ENCODE data around the gene MYCBPAP.
A peak's percentile ranks its signal among the peaks of the same experiment; 100 is the strongest.

Gene MYCBPAP

GRCh38 chr17:50542795-50543774 lies 34.8 kb downstream of the MYCBPAP start:
- no peak for DNase-seq (ENCODE audit: low read depth)
- Histone ChIP-seq H3K4me3 (ENCODE audit: low read length) (peak overlapping the region; percentile 84), H3K4me1 (ENCODE audit: control insufficient read depth, insufficient read depth, low read length) (peaks cover 33% of the 10 kb centered on the region), H3K27me3 (replicated peaks; ENCODE audit: control insufficient read depth, insufficient read depth, low read length) (peaks cover 4% of the 10 kb centered on the region), H3K9me3 (ENCODE audit: control insufficient read depth, low read length) (no peaks in the 10 kb centered on the region), H3K36me3 (ENCODE audit: control insufficient read depth, insufficient read depth, low read length, severe bottlenecking) (no peaks in the 10 kb centered on the region), H3K9ac (ENCODE audit: low read length) (peak overlapping the region; percentile 85)

GRCh38 chr17:50544516-50544915 lies 36.3 kb downstream of the MYCBPAP start:
- Histone ChIP-seq H3K4me1 (ENCODE audit: control insufficient read depth, insufficient read depth, low read length) (peaks cover 25% of the 10 kb centered on the region), H3K4me3 (ENCODE audit: low read length) (no peak overlapping the region), H3K36me3 (ENCODE audit: control insufficient read depth, insufficient read depth, low read length, severe bottlenecking) (no peaks in the 10 kb centered on the region), H3K27me3 (replicated peaks; ENCODE audit: control insufficient read depth, insufficient read depth, low read length) (peaks cover 4% of the 10 kb centered on the region), H3K9me3 (ENCODE audit: control insufficient read depth, low read length) (no peaks in the 10 kb centered on the region), H3K9ac (ENCODE audit: low read length) (no peak overlapping the region)
- DNase-seq (ENCODE audit: low read depth), result no peak

- no peak overlapping the region for H3K9ac ChIP-seq (ENCODE audit: low read length)
- H3K36me3 ChIP-seq (ENCODE audit: control insufficient read depth, insufficient read depth, low read length, severe bottlenecking), result no peaks in the 10 kb centered on the region
- DNase-seq (ENCODE audit: low read depth), result no peak
- H3K4me3 ChIP-seq (ENCODE audit: low read length), result no peak overlapping the region
- no peaks in the 10 kb centered on the region for H3K9me3 ChIP-seq (ENCODE audit: control insufficient read depth, low read length)
- peaks cover 25% of the 10 kb centered on the region for H3K4me1 ChIP-seq (ENCODE audit: control insufficient read depth, insufficient read depth, low read length)
- H3K27me3 ChIP-seq (replicated peaks; ENCODE audit: control insufficient read depth, insufficient read depth, low read length), result peaks cover 4% of the 10 kb centered on the region
These were observed 37.1 kb downstream of the MYCBPAP start for GRCh38 chr17:50545311-50545710.

GRCh38 chr17:50546701-50547034 lies 38.4 kb downstream of the MYCBPAP start:
- Histone ChIP-seq H3K27me3 (replicated peaks; ENCODE audit: control insufficient read depth, insufficient read depth, low read length) (peaks cover 4% of the 10 kb centered on the region), H3K4me3 (ENCODE audit: low read length) (no peak overlapping the region), H3K9ac (ENCODE audit: low read length) (peak overlapping the region; percentile 92), H3K9me3 (ENCODE audit: control insufficient read depth, low read length) (no peaks in the 10 kb centered on the region), H3K36me3 (ENCODE audit: control insufficient read depth, insufficient read depth, low read length, severe bottlenecking) (no peaks in the 10 kb centered on the region), H3K4me1 (ENCODE audit: control insufficient read depth, insufficient read depth, low read length) (peaks cover 17% of the 10 kb centered on the region)
- no peak for DNase-seq (ENCODE audit: low read depth)

- Histone ChIP-seq H3K9ac (ENCODE audit: low read length) (peak within 1 kb of the TSS; percentile 92), H3K27me3 (replicated peaks; ENCODE audit: control insufficient read depth, insufficient read depth, low read length) (peaks cover 4% of the 10 kb centered on the region), H3K4me3 (ENCODE audit: low read length) (peak within 1 kb of the TSS; percentile 87), H3K4me1 (ENCODE audit: control insufficient read depth, insufficient read depth, low read length) (peaks cover 15% of the 10 kb centered on the region), H3K9me3 (ENCODE audit: control insufficient read depth, low read length) (no peaks in the 10 kb centered on the region), H3K36me3 (ENCODE audit: control insufficient read depth, insufficient read depth, low read length, severe bottlenecking) (no peaks in the 10 kb centered on the region)
- peak; percentile 97 for DNase-seq (ENCODE audit: low read depth)
These were observed 38.9 kb downstream of the MYCBPAP start, which contains the start of gene SPATA20 for GRCh38 chr17:50547035-50547735. Gene SPATA20, plus strand, starts transcription at chr17:50547174. Its CDS starts 35 bp downstream, at chr17:50547209.

- Histone ChIP-seq H3K27me3 (replicated peaks; ENCODE audit: control insufficient read depth, insufficient read depth, low read length) (peaks cover 4% of the 10 kb centered on the region), H3K9ac (ENCODE audit: low read length) (peak overlapping the region; percentile 92), H3K4me3 (ENCODE audit: low read length) (peak overlapping the region; percentile 87), H3K4me1 (ENCODE audit: control insufficient read depth, insufficient read depth, low read length) (peaks cover 10% of the 10 kb centered on the region), H3K9me3 (ENCODE audit: control insufficient read depth, low read length) (no peaks in the 10 kb centered on the region), H3K36me3 (ENCODE audit: control insufficient read depth, insufficient read depth, low read length, severe bottlenecking) (no peaks in the 10 kb centered on the region)
- no peak for DNase-seq (ENCODE audit: low read depth)
These were observed 39.5 kb downstream of the MYCBPAP start for GRCh38 chr17:50547736-50548083.

GRCh38 chr17:50548831-50549230 lies 40.6 kb downstream of the MYCBPAP start:
- H3K9ac ChIP-seq (ENCODE audit: low read length), result no peak overlapping the region
- H3K36me3 ChIP-seq (ENCODE audit: control insufficient read depth, insufficient read depth, low read length, severe bottlenecking), result no peaks in the 10 kb centered on the region
- peaks cover 6% of the 10 kb centered on the region for H3K4me1 ChIP-seq (ENCODE audit: control insufficient read depth, insufficient read depth, low read length)
- DNase-seq (ENCODE audit: low read depth), result no peak
- H3K27me3 ChIP-seq (replicated peaks; ENCODE audit: control insufficient read depth, insufficient read depth, low read length), result peaks cover 4% of the 10 kb centered on the region
- no peak overlapping the region for H3K4me3 ChIP-seq (ENCODE audit: low read length)
- no peaks in the 10 kb centered on the region for H3K9me3 ChIP-seq (ENCODE audit: control insufficient read depth, low read length)

- Histone ChIP-seq H3K27me3 (replicated peaks; ENCODE audit: control insufficient read depth, insufficient read depth, low read length) (peaks cover 4% of the 10 kb centered on the region), H3K9ac (ENCODE audit: low read length) (no peak overlapping the region), H3K36me3 (ENCODE audit: control insufficient read depth, insufficient read depth, low read length, severe bottlenecking) (no peaks in the 10 kb centered on the region), H3K4me3 (ENCODE audit: low read length) (no peak overlapping the region), H3K4me1 (ENCODE audit: control insufficient read depth, insufficient read depth, low read length) (peaks cover 6% of the 10 kb centered on the region), H3K9me3 (ENCODE audit: control insufficient read depth, low read length) (no peaks in the 10 kb centered on the region)
- DNase-seq (ENCODE audit: low read depth), result no peak
These were observed 41.2 kb downstream of the MYCBPAP start for GRCh38 chr17:50549256-50549941.

- H3K9ac ChIP-seq (ENCODE audit: low read length), result no peak overlapping the region
- peaks cover 6% of the 10 kb centered on the region for H3K4me1 ChIP-seq (ENCODE audit: control insufficient read depth, insufficient read depth, low read length)
These were observed 41.7 kb downstream of the MYCBPAP start for GRCh38 chr17:50549969-50550368.

GRCh38 chr17:50550661-50551432 lies 42.6 kb downstream of the MYCBPAP start:
- Histone ChIP-seq H3K36me3 (ENCODE audit: control insufficient read depth, insufficient read depth, low read length, severe bottlenecking) (peaks cover 7% of the 10 kb centered on the region), H3K27me3 (replicated peaks; ENCODE audit: control insufficient read depth, insufficient read depth, low read length) (peaks cover 4% of the 10 kb centered on the region), H3K4me1 (ENCODE audit: control insufficient read depth, insufficient read depth, low read length) (peaks cover 6% of the 10 kb centered on the region), H3K9ac (ENCODE audit: low read length) (no peak overlapping the region), H3K4me3 (ENCODE audit: low read length) (no peak overlapping the region), H3K9me3 (ENCODE audit: control insufficient read depth, low read length) (no peaks in the 10 kb centered on the region)
- DNase-seq (ENCODE audit: low read depth), result peak; percentile 96

More at GRCh38 chr17:50549969-50550368, 41.7 kb downstream of the MYCBPAP start:
- Histone ChIP-seq H3K27me3 (replicated peaks; ENCODE audit: control insufficient read depth, insufficient read depth, low read length) (peaks cover 4% of the 10 kb centered on the region), H3K9me3 (ENCODE audit: control insufficient read depth, low read length) (no peaks in the 10 kb centered on the region), H3K4me3 (ENCODE audit: low read length) (no peak overlapping the region), H3K36me3 (ENCODE audit: control insufficient read depth, insufficient read depth, low read length, severe bottlenecking) (no peaks in the 10 kb centered on the region)
- no peak for DNase-seq (ENCODE audit: low read depth)
